ENCODE measurements around the gene LRCOL1.

Gene LRCOL1

GRCh38 chr12:132562489-132563021 is 47.8 kb downstream of the LRCOL1 start:
- DNase-seq (no peak), ATAC-seq (ENCODE audit: insufficient read depth, low read depth) (no peak)
- Histone ChIP-seq H2AFZ (ENCODE audit: low read depth, low read length) (no peak overlapping the region), H3K27ac (ENCODE audit: low read length) (no peak overlapping the region), H3K36me3 (ENCODE audit: insufficient read depth, low read length) (peaks cover 25% of the 10 kb centered on the region), H3K4me3 (ENCODE audit: low read depth in 1 of 2, low read length in 2 of 2) (no peak overlapping the region), H3K27me3 (ENCODE audit: insufficient read depth, low read length, poor library complexity) (peaks cover 3% of the 10 kb centered on the region), H3K4me1 (ENCODE audit: insufficient read depth, low read length) (peaks cover 27% of the 10 kb centered on the region), H3K4me2 (ENCODE audit: insufficient read depth, low read length) (0 out of 2 replicates have a peak overlapping the region, but pooled peaks have one; percentile 83), H3K9ac (ENCODE audit: low read depth, low read length) (no peak overlapping the region), H4K20me1 (ENCODE audit: insufficient read depth, low read length) (peaks cover 60% of the 10 kb centered on the region), H3K9me3 (ENCODE audit: insufficient read depth, low read length, severe bottlenecking) (no peaks in the 10 kb centered on the region), H3K79me2 (ENCODE audit: insufficient read depth, low read length) (peaks cover 70% of the 10 kb centered on the region)
- TF ChIP-seq EZH2 (IDR thresholded peaks at IDR 0.05; ENCODE audit: borderline replicate concordance, low read depth, low read length, severe bottlenecking) (no peak), CTCF (IDR thresholded peaks at IDR 0.05; ENCODE audit: borderline replicate concordance, extremely low read depth, low read length, poor library complexity, severe bottlenecking) (no peak)

- DNase-seq (peak; percentile 45), ATAC-seq (ENCODE audit: insufficient read depth, low read depth) (no peak)
- peaks cover 15% of the 10 kb centered on the region for H3K36me3 ChIP-seq (ENCODE audit: insufficient read depth, low read length)
- no peak overlapping the region for H2AFZ ChIP-seq (ENCODE audit: low read depth, low read length)
- peak overlapping the region in 1 of 2 experiments; percentile 72; a peak in 3 of 4 replicates for H3K4me3 ChIP-seq (ENCODE audit: low read depth in 1 of 2, low read length in 2 of 2)
- H3K9ac ChIP-seq (ENCODE audit: low read depth, low read length): peak overlapping the region; percentile 94
- peaks cover 50% of the 10 kb centered on the region for H4K20me1 ChIP-seq (ENCODE audit: insufficient read depth, low read length)
- no peak overlapping the region for H3K27ac ChIP-seq (ENCODE audit: low read length)
- H3K79me2 ChIP-seq (ENCODE audit: insufficient read depth, low read length): peaks cover 60% of the 10 kb centered on the region
- TF ChIP-seq CTCF (IDR thresholded peaks at IDR 0.05; ENCODE audit: borderline replicate concordance, extremely low read depth, low read length, poor library complexity, severe bottlenecking) (peak; percentile 60), EZH2 (IDR thresholded peaks at IDR 0.05; ENCODE audit: borderline replicate concordance, low read depth, low read length, severe bottlenecking) (no peak)
- peak overlapping the region; percentile 83 for H3K4me2 ChIP-seq (ENCODE audit: insufficient read depth, low read length)
- peaks cover 27% of the 10 kb centered on the region for H3K4me1 ChIP-seq (ENCODE audit: insufficient read depth, low read length)
- peaks cover 3% of the 10 kb centered on the region for H3K27me3 ChIP-seq (ENCODE audit: insufficient read depth, low read length, poor library complexity)
- H3K9me3 ChIP-seq (ENCODE audit: insufficient read depth, low read length, severe bottlenecking): no peaks in the 10 kb centered on the region
Measured at GRCh38 chr12:132561427-132562156, 48.8 kb downstream of the LRCOL1 start.

- Histone ChIP-seq H3K79me2 (ENCODE audit: insufficient read depth, low read length) (peaks cover 53% of the 10 kb centered on the region), H3K9me3 (ENCODE audit: insufficient read depth, low read length, severe bottlenecking) (no peaks in the 10 kb centered on the region), H3K9ac (ENCODE audit: low read depth, low read length) (peak overlapping the region; percentile 94), H3K4me1 (ENCODE audit: insufficient read depth, low read length) (peaks cover 27% of the 10 kb centered on the region), H3K36me3 (ENCODE audit: insufficient read depth, low read length) (peaks cover 8% of the 10 kb centered on the region), H2AFZ (ENCODE audit: low read depth, low read length) (peak overlapping the region; percentile 78), H3K27ac (ENCODE audit: low read length) (peak overlapping the region; percentile 7; the same call in 1 of the 2 replicates), H3K4me3 (ENCODE audit: low read depth in 1 of 2, low read length in 2 of 2) (peak overlapping the region; percentile 39 to 72), H4K20me1 (ENCODE audit: insufficient read depth, low read length) (peaks cover 43% of the 10 kb centered on the region), H3K4me2 (ENCODE audit: insufficient read depth, low read length) (peak overlapping the region; percentile 83), H3K27me3 (ENCODE audit: insufficient read depth, low read length, poor library complexity) (peaks cover 3% of the 10 kb centered on the region)
- TF ChIP-seq EZH2 (IDR thresholded peaks at IDR 0.05; ENCODE audit: borderline replicate concordance, low read depth, low read length, severe bottlenecking): no peak
- peak; percentile 87 for TF ChIP-seq CTCF (IDR thresholded peaks at IDR 0.05; ENCODE audit: borderline replicate concordance, extremely low read depth, low read length, poor library complexity, severe bottlenecking)
- DNase-seq (peak; percentile 82), ATAC-seq (ENCODE audit: insufficient read depth, low read depth) (peak; percentile 73)
Measured at GRCh38 chr12:132560614-132561426, 49.6 kb downstream of the LRCOL1 start.

Data from DND-41 (cell line).